Loucy (cell line): ENCODE results near the gene CAPN11.

Source experiments
- H2AFZ ChIP-seq: fragments of 200-600 bp; sonication (generic); 2 replicates; pipeline ENCODE4 v1.6.0; 2016; ENCODE audit warnings: antibody characterized with exemption, mild to moderate bottlenecking, low read length, moderate library complexity
- H3F3A ChIP-seq: fragments of 200-600 bp; 2 replicates; pipeline ENCODE4 v1.6.0; 2016; ENCODE audit warnings: antibody characterized with exemption, low read depth, mild to moderate bottlenecking
- H3K27me3 ChIP-seq: fragments of 200-600 bp; sonication (generic); 2 replicates; pipeline ENCODE4 v1.6.1; 2014; ENCODE audit warnings: low read length, mild to moderate bottlenecking; ENCODE audit not compliant: insufficient read depth, poor library complexity, severe bottlenecking
- H3K36me3 ChIP-seq: fragments of 200-600 bp; sonication (generic); 2 replicates; pipeline ENCODE4 v1.6.1; 2016; ENCODE audit warnings: low read length; ENCODE audit not compliant: insufficient read depth
- H3K4me1 ChIP-seq: fragments of 200-600 bp; sonication (generic); 2 replicates; pipeline ENCODE4 v1.5.1; 2014; ENCODE audit warnings: low read length, mild to moderate bottlenecking; ENCODE audit not compliant: insufficient read depth, poor library complexity, severe bottlenecking
- H3K4me2 ChIP-seq: fragments of 200-600 bp; sonication (generic); 2 replicates; pipeline ENCODE4 v1.6.0; 2014; ENCODE audit warnings: antibody characterized with exemption, low read length, low read depth, mild to moderate bottlenecking; ENCODE audit not compliant: poor library complexity, severe bottlenecking
- H3K4me3 ChIP-seq: fragments of 200-600 bp; sonication (generic); 2 replicates; pipeline ENCODE4 v1.5.1; 2014; ENCODE audit warnings: low read length, mild to moderate bottlenecking, mixed read lengths; ENCODE audit not compliant: poor library complexity, severe bottlenecking
- H3K79me2 ChIP-seq: fragments of 200-600 bp; sonication (generic); 2 replicates; pipeline ENCODE4 v1.6.1; 2014; ENCODE audit warnings: low read length; ENCODE audit not compliant: insufficient read depth
- H3K9ac ChIP-seq: fragments of 200-600 bp; sonication (generic); 2 replicates; pipeline ENCODE4 v1.6.0; 2014; ENCODE audit warnings: mild to moderate bottlenecking, low read depth, low read length, moderate library complexity; ENCODE audit not compliant: poor library complexity, severe bottlenecking
- H3K9me2 ChIP-seq: fragments of 200-600 bp; sonication (generic); replicated peaks from 2 replicates; pipeline ENCODE4 v1.6.1; 2016; ENCODE audit warnings: low read depth, low read length, mixed read lengths
- H3K9me3 ChIP-seq: fragments of 200-600 bp; sonication (generic); 2 replicates; pipeline ENCODE4 v1.6.1; 2014; ENCODE audit warnings: mild to moderate bottlenecking, antibody characterized with exemption, low read length, low read depth; ENCODE audit not compliant: insufficient read depth
- H4K20me1 ChIP-seq: fragments of 200-600 bp; sonication (generic); 2 replicates; pipeline ENCODE4 v1.6.0; 2014; ENCODE audit warnings: antibody characterized with exemption, low read length, mild to moderate bottlenecking; ENCODE audit not compliant: insufficient read depth, poor library complexity, severe bottlenecking
- CTCF ChIP-seq: fragments of 200-600 bp; sonication (generic); conservative IDR thresholded peaks from 2 replicates; pipeline ENCODE4 v1.5.1; 2014; ENCODE audit warnings: mild to moderate bottlenecking, antibody characterized with exemption, low read length
- EZH2phosphoT487 ChIP-seq: fragments of 200-600 bp; IDR thresholded peaks from 2 replicates; pipeline ENCODE4 v1.6.1; 2018; ENCODE audit warnings: antibody characterized with exemption, mild to moderate bottlenecking, moderate library complexity, borderline replicate concordance

Gene CAPN11

GRCh38 chr6:44154067-44154466 is 4.6 kb upstream of the CAPN11 start:
- Histone ChIP-seq H3F3A (no peaks in the 10 kb centered on the region), H3K36me3 (no peaks in the 10 kb centered on the region), H3K4me3 (no peak overlapping the region), H3K4me1 (no peaks in the 10 kb centered on the region), H3K9me2 (no peaks in the 10 kb centered on the region), H3K79me2 (no peaks in the 10 kb centered on the region), H3K9me3 (no peaks in the 10 kb centered on the region), H4K20me1 (no peaks in the 10 kb centered on the region), H3K4me2 (no peak overlapping the region), H3K9ac (no peak overlapping the region), H2AFZ (no peak overlapping the region), H3K27me3 (no peaks in the 10 kb centered on the region)
- TF ChIP-seq EZH2phosphoT487 (no peak), CTCF (no peak)

GRCh38 chr6:44156494-44157151 is 2.0 kb upstream of the CAPN11 start:
- Histone ChIP-seq H2AFZ (no peak overlapping the region), H3K36me3 (no peaks in the 10 kb centered on the region), H3K27me3 (no peaks in the 10 kb centered on the region), H3F3A (no peaks in the 10 kb centered on the region), H3K9me3 (no peaks in the 10 kb centered on the region), H3K4me2 (no peak overlapping the region), H3K9me2 (no peaks in the 10 kb centered on the region), H3K79me2 (no peaks in the 10 kb centered on the region), H3K9ac (no peak overlapping the region), H4K20me1 (no peaks in the 10 kb centered on the region), H3K4me3 (no peak overlapping the region), H3K4me1 (peaks cover 9% of the 10 kb centered on the region)
- TF ChIP-seq EZH2phosphoT487: no peak

GRCh38 chr6:44157152-44157521 is 1.5 kb upstream of the CAPN11 start:
- Histone ChIP-seq H3K79me2 (no peaks in the 10 kb centered on the region), H3K4me2 (no peak overlapping the region)

More at GRCh38 chr6:44157152-44157521, 1.5 kb upstream of the CAPN11 start:
- no peaks in the 10 kb centered on the region for H3K27me3 ChIP-seq
- no peak overlapping the region for H2AFZ ChIP-seq
- H3K4me3 ChIP-seq: no peak overlapping the region
- peaks cover 9% of the 10 kb centered on the region for H3K4me1 ChIP-seq
- TF ChIP-seq CTCF: no peak
- no peak for TF ChIP-seq EZH2phosphoT487
- H4K20me1 ChIP-seq: no peaks in the 10 kb centered on the region
- H3F3A ChIP-seq: no peaks in the 10 kb centered on the region
- H3K36me3 ChIP-seq: no peaks in the 10 kb centered on the region
- H3K9ac ChIP-seq: no peak overlapping the region
- H3K9me2 ChIP-seq: no peaks in the 10 kb centered on the region
- H3K9me3 ChIP-seq: no peaks in the 10 kb centered on the region
